ENCODE data around the gene IL27RA.

GRCh38 chr19:13998426-13998825 lies 33.1 kb upstream of the IL27RA start:
- TF ChIP-seq YY1 (IDR thresholded peaks at IDR 0.05; ENCODE audit: insufficient read depth, insufficient read length) (no peak), ZNF274 (IDR thresholded peaks at IDR 0.05; ENCODE audit: low read depth, low read length) (no peak), SUZ12 (IDR thresholded peaks at IDR 0.05; ENCODE audit: extremely low read depth, insufficient read depth, insufficient read length) (no peak)

All from NT2/D1 (cell line).